Measurements from ENCODE around the gene GNG2. TPM values are rescaled to one million over a fixed set of nuclear protein-coding genes. Genes with fewer than 3 reads are reported as not detected.

GNG2 gene
- polyA plus RNA-seq, 4 donors, result 2.9 to 18.3 (median 12.4) TPM

- no peak for FAIRE-seq
- peaks cover 0 to 6% of the 10 kb centered on the region in 2 donors for H3K9me3 ChIP-seq (ENCODE audit: control insufficient read depth in 2 of 2, insufficient read depth in 1 of 2, low read depth in 1 of 2, low read length in 1 of 2)
- H3K27me3 ChIP-seq (ENCODE audit: control insufficient read depth in 3 of 3, insufficient read depth in 3 of 3, low read length in 3 of 3), result no peaks in the 10 kb centered on the region
- H3K4me1 ChIP-seq (ENCODE audit: control insufficient read depth in 3 of 3, insufficient read depth in 2 of 3, low read depth in 1 of 3, low read length in 2 of 3), result peaks cover 0 to 4% (median 0%) of the 10 kb centered on the region in 3 donors
- no peaks in the 10 kb centered on the region for H3K36me3 ChIP-seq (ENCODE audit: control insufficient read depth in 3 of 3, insufficient read depth in 2 of 3, low read depth in 1 of 3, low read length in 3 of 3)
- H3K27ac ChIP-seq (ENCODE audit: low read depth in 1 of 3, low read length in 2 of 3), result peak overlapping the region; percentile 27 to 96 (median 38)
- DNase-seq, result peak; percentile 48 to 79
- 15 to 23% (median 22%) methylated on average over 16 of the region's 16 CpGs for WGBS, 3 donors
- peak overlapping the region in 2 of 3 donors; percentile 2 to 8 for H3K4me3 ChIP-seq (ENCODE audit: low read depth in 1 of 3, low read length in 3 of 3)
Measured at GRCh38 chr14:51846631-51847488, 13.6 kb upstream of the GNG2 start.

DNA sequence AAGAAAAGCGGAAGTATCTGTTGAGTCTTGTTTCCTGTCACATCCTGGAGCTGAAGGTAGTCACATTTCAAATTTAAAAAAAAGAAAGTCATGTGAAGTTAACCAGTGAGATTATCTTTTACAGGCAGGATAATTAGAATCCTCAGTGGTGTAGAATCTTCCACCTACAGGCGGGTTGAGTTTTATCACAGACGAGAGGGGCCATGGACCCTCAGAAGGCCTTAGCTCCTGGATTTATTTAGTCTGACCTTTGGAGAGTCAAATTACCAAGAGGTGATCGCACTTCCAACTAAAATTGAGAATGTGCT, 13.0 kb upstream of the GNG2 start:
- WGBS, 3 donors, result 58 to 83% (median 63%) methylated on average over 4 of the region's 4 CpGs
- no peaks in the 10 kb centered on the region for H3K27me3 ChIP-seq (ENCODE audit: control insufficient read depth in 3 of 3, insufficient read depth in 3 of 3, low read length in 3 of 3)
- DNase-seq (no peak), FAIRE-seq (no peak)
- no peak overlapping the region for H3K4me3 ChIP-seq (ENCODE audit: low read depth in 1 of 3, low read length in 3 of 3)
- H3K36me3 ChIP-seq (ENCODE audit: control insufficient read depth in 3 of 3, insufficient read depth in 2 of 3, low read depth in 1 of 3, low read length in 3 of 3), result no peaks in the 10 kb centered on the region
- peaks cover 0 to 4% (median 0%) of the 10 kb centered on the region in 3 donors for H3K4me1 ChIP-seq (ENCODE audit: control insufficient read depth in 3 of 3, insufficient read depth in 2 of 3, low read depth in 1 of 3, low read length in 2 of 3)
- H3K9me3 ChIP-seq (ENCODE audit: control insufficient read depth in 2 of 2, insufficient read depth in 1 of 2, low read depth in 1 of 2, low read length in 1 of 2), result peaks cover 0 to 6% of the 10 kb centered on the region in 2 donors
- H3K27ac ChIP-seq (ENCODE audit: low read depth in 1 of 3, low read length in 2 of 3), result peak overlapping the region in 1 of 3 donors; percentile 96

GRCh38 chr14:51848120-51848519, 12.3 kb upstream of the GNG2 start:
- 75 to 81% (median 77%) methylated on average over 4 of the region's 4 CpGs for WGBS, 3 donors
- Histone ChIP-seq H3K36me3 (ENCODE audit: control insufficient read depth in 3 of 3, insufficient read depth in 2 of 3, low read depth in 1 of 3, low read length in 3 of 3) (no peaks in the 10 kb centered on the region), H3K27me3 (ENCODE audit: control insufficient read depth in 3 of 3, insufficient read depth in 3 of 3, low read length in 3 of 3) (no peaks in the 10 kb centered on the region), H3K27ac (ENCODE audit: low read depth in 1 of 3, low read length in 2 of 3) (peak overlapping the region in 1 of 3 donors; percentile 19), H3K9me3 (ENCODE audit: control insufficient read depth in 2 of 2, insufficient read depth in 1 of 2, low read depth in 1 of 2, low read length in 1 of 2) (peaks cover 0 to 6% of the 10 kb centered on the region in 2 donors), H3K4me1 (ENCODE audit: control insufficient read depth in 3 of 3, insufficient read depth in 2 of 3, low read depth in 1 of 3, low read length in 2 of 3) (peaks cover 0 to 4% (median 0%) of the 10 kb centered on the region in 3 donors), H3K4me3 (ENCODE audit: low read depth in 1 of 3, low read length in 3 of 3) (no peak overlapping the region)
- FAIRE-seq (no peak), DNase-seq (no peak)

DNA sequence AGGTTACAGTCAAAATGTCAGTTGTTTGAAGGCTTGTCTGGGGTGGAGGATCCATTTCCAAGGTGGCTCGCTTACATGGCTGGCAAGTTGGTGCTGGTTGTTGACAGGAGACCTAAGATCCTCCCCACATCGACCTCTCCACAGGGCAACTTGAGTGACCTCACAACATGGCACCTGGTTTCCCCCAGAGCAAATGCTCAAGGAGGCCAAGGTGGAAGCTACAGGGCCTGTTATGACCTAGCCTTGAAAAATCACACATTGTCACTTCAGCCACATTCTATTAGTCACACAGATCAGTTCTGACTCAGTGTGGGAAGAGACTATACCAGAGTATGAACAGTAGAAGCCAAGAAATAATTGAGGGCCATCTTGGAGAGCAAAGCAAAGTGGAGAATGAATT, 11.3 kb upstream of the GNG2 start:
- Histone ChIP-seq H3K27me3 (ENCODE audit: control insufficient read depth in 3 of 3, insufficient read depth in 3 of 3, low read length in 3 of 3) (no peaks in the 10 kb centered on the region), H3K4me3 (ENCODE audit: low read depth in 1 of 3, low read length in 3 of 3) (no peak overlapping the region), H3K9me3 (ENCODE audit: control insufficient read depth in 2 of 2, insufficient read depth in 1 of 2, low read depth in 1 of 2, low read length in 1 of 2) (peaks cover 0 to 6% of the 10 kb centered on the region in 2 donors), H3K27ac (ENCODE audit: low read depth in 1 of 3, low read length in 2 of 3) (peak overlapping the region in 1 of 3 donors; percentile 42), H3K36me3 (ENCODE audit: control insufficient read depth in 3 of 3, insufficient read depth in 2 of 3, low read depth in 1 of 3, low read length in 3 of 3) (no peaks in the 10 kb centered on the region), H3K4me1 (ENCODE audit: control insufficient read depth in 3 of 3, insufficient read depth in 2 of 3, low read depth in 1 of 3, low read length in 2 of 3) (peaks cover 0 to 4% (median 0%) of the 10 kb centered on the region in 3 donors)
- DNase-seq, result no peak
- WGBS, 3 donors, result 72 to 81% (median 79%) methylated on average over 2 of the region's 2 CpGs
- no peak for FAIRE-seq

- H3K4me1 ChIP-seq (ENCODE audit: control insufficient read depth in 3 of 3, insufficient read depth in 2 of 3, low read depth in 1 of 3, low read length in 2 of 3), result peaks cover 0 to 4% (median 0%) of the 10 kb centered on the region in 3 donors
- H3K36me3 ChIP-seq (ENCODE audit: control insufficient read depth in 3 of 3, insufficient read depth in 2 of 3, low read depth in 1 of 3, low read length in 3 of 3), result no peaks in the 10 kb centered on the region
- WGBS, 3 donors, result 37 to 63% (median 50%) methylated on average over 1 of the region's 1 CpG
- DNase-seq, result no peak
- no peak overlapping the region for H3K4me3 ChIP-seq (ENCODE audit: low read depth in 1 of 3, low read length in 3 of 3)
- no peak for FAIRE-seq
- H3K27me3 ChIP-seq (ENCODE audit: control insufficient read depth in 3 of 3, insufficient read depth in 3 of 3, low read length in 3 of 3), result no peaks in the 10 kb centered on the region
- no peak overlapping the region for H3K27ac ChIP-seq (ENCODE audit: low read depth in 1 of 3, low read length in 2 of 3)
- H3K9me3 ChIP-seq (ENCODE audit: control insufficient read depth in 2 of 2, insufficient read depth in 1 of 2, low read depth in 1 of 2, low read length in 1 of 2), result peaks cover 0 to 6% of the 10 kb centered on the region in 2 donors
Measured at GRCh38 chr14:51850651-51851050, 9.8 kb upstream of the GNG2 start.

DNA sequence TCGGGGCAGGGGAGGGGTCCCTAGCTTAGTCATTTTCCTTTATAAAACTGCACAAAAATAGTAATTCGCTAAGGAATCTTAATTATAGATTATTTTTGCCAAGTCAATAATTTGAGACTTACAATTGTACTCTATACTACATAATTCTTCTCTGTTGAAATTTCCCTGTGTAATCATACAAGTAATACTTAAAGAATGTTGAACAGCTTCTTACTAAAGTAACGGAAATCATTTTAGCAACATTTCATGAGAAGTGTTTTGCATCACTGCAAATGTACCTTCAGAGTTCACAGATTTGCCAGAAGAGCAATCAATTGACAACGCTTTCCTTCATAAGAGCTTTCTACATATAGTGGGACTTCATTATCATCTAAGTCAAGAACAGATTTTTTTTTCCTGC, 7.9 kb upstream of the GNG2 start:
- Histone ChIP-seq H3K27ac (ENCODE audit: low read depth in 1 of 3, low read length in 2 of 3) (no peak overlapping the region), H3K36me3 (ENCODE audit: control insufficient read depth in 3 of 3, insufficient read depth in 2 of 3, low read depth in 1 of 3, low read length in 3 of 3) (no peaks in the 10 kb centered on the region), H3K9me3 (ENCODE audit: control insufficient read depth in 2 of 2, insufficient read depth in 1 of 2, low read depth in 1 of 2, low read length in 1 of 2) (peaks cover 0 to 10% of the 10 kb centered on the region in 2 donors), H3K4me1 (ENCODE audit: control insufficient read depth in 3 of 3, insufficient read depth in 2 of 3, low read depth in 1 of 3, low read length in 2 of 3) (peaks cover 0 to 4% (median 0%) of the 10 kb centered on the region in 3 donors), H3K4me3 (ENCODE audit: low read depth in 1 of 3, low read length in 3 of 3) (no peak overlapping the region), H3K27me3 (ENCODE audit: control insufficient read depth in 3 of 3, insufficient read depth in 3 of 3, low read length in 3 of 3) (no peaks in the 10 kb centered on the region)
- WGBS, 3 donors, result 67 to 79% (median 75%) methylated on average over 4 of the region's 4 CpGs
- no peak for FAIRE-seq
- DNase-seq, result no peak

- FAIRE-seq, result no peak
Measured at GRCh38 chr14:51855234-51855633, 5.2 kb upstream of the GNG2 start.

DNA sequence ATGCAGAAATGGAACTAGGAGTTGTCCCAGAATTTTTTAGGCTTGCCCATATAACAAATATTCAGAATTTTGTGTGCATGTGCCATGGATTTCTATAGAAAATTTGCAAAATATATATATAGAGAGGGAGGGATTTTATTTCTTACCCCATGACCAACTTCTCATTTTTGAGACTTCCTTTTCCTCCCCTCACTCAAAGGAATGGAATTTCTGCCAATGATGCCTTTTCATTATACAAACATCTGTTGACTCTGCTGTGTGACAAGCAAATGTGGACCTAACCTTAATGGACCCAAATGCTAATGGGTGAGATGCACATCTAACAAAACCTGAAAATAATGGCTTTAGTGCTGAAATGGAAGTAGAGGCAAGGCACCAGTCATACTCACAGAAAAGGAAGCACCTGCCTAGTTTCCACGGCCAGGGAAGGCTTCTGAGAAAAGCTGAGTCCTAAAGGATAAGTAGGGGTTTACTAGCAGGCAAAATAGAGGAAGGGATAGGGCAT, 3.6 kb upstream of the GNG2 start:
- H3K4me3 ChIP-seq (ENCODE audit: low read depth in 1 of 3, low read length in 3 of 3), result no peak overlapping the region
- H3K27me3 ChIP-seq (ENCODE audit: control insufficient read depth in 3 of 3, insufficient read depth in 3 of 3, low read length in 3 of 3), result peaks cover 0 to 4% (median 0%) of the 10 kb centered on the region in 3 donors
- H3K36me3 ChIP-seq (ENCODE audit: control insufficient read depth in 3 of 3, insufficient read depth in 2 of 3, low read depth in 1 of 3, low read length in 3 of 3), result no peaks in the 10 kb centered on the region
- WGBS, 3 donors, result 52 to 87% (median 83%) methylated on average over 1 of the region's 1 CpG
- peaks cover 0 to 6% (median 0%) of the 10 kb centered on the region in 3 donors for H3K4me1 ChIP-seq (ENCODE audit: control insufficient read depth in 3 of 3, insufficient read depth in 2 of 3, low read depth in 1 of 3, low read length in 2 of 3)
- FAIRE-seq (no peak), DNase-seq (no peak)
- H3K27ac ChIP-seq (ENCODE audit: low read depth in 1 of 3, low read length in 2 of 3), result no peak overlapping the region
- peaks cover 0 to 3% of the 10 kb centered on the region in 2 donors for H3K9me3 ChIP-seq (ENCODE audit: control insufficient read depth in 2 of 2, insufficient read depth in 1 of 2, low read depth in 1 of 2, low read length in 1 of 2)

More at GRCh38 chr14:51855234-51855633, 5.2 kb upstream of the GNG2 start:
- Histone ChIP-seq H3K27me3 (ENCODE audit: control insufficient read depth in 3 of 3, insufficient read depth in 3 of 3, low read length in 3 of 3) (no peaks in the 10 kb centered on the region), H3K27ac (ENCODE audit: low read depth in 1 of 3, low read length in 2 of 3) (no peak overlapping the region), H3K9me3 (ENCODE audit: control insufficient read depth in 2 of 2, insufficient read depth in 1 of 2, low read depth in 1 of 2, low read length in 1 of 2) (peaks cover 0 to 6% of the 10 kb centered on the region in 2 donors), H3K36me3 (ENCODE audit: control insufficient read depth in 3 of 3, insufficient read depth in 2 of 3, low read depth in 1 of 3, low read length in 3 of 3) (no peaks in the 10 kb centered on the region), H3K4me1 (ENCODE audit: control insufficient read depth in 3 of 3, insufficient read depth in 2 of 3, low read depth in 1 of 3, low read length in 2 of 3) (peaks cover 0 to 5% (median 0%) of the 10 kb centered on the region in 3 donors), H3K4me3 (ENCODE audit: low read depth in 1 of 3, low read length in 3 of 3) (no peak overlapping the region)
- WGBS, 3 donors, result 72 to 87% (median 86%) methylated on average over 3 of the region's 3 CpGs
- no peak for DNase-seq
